GM12872 (cell line): Measurements from ENCODE around the gene RAD51AP2.

Experiments used
- CTCF ChIP-seq: IDR thresholded peaks from 3 replicates; pipeline ENCODE4 v1.5.1; 2011; ENCODE audit warnings: low read depth, mild to moderate bottlenecking, low read length, moderate library complexity; ENCODE audit not compliant: insufficient read depth

Gene RAD51AP2

GRCh38 chr2:17515652-17516051 is 2.6 kb downstream of the RAD51AP2 start:
- TF ChIP-seq CTCF: no peak

- no peak for TF ChIP-seq CTCF
These were observed 11.3 kb downstream of the RAD51AP2 start for GRCh38 chr2:17506736-17507616.

- TF ChIP-seq CTCF: no peak
These were observed 20.5 kb downstream of the RAD51AP2 start for GRCh38 chr2:17497718-17498117.

GRCh38 chr2:17495590-17495989 is 22.6 kb downstream of the RAD51AP2 start:
- TF ChIP-seq CTCF: no peak

- TF ChIP-seq CTCF: no peak
These were observed 34.7 kb downstream of the RAD51AP2 start for GRCh38 chr2:17483496-17483895.

- no peak for TF ChIP-seq CTCF
These were observed 35.6 kb downstream of the RAD51AP2 start for GRCh38 chr2:17482651-17483050.

- TF ChIP-seq CTCF: no peak
These were observed 38.4 kb downstream of the RAD51AP2 start for GRCh38 chr2:17479875-17480274.
